ENCODE measurements around the gene PARVB.
A peak's percentile ranks its signal among the peaks of the same experiment; 100 is the strongest.

The PARVB gene

GRCh38 chr22:44166498-44167276, 142.6 kb downstream of the PARVB start:
- DNase-seq = no peak

- no peak for DNase-seq
Measured at GRCh38 chr22:44167501-44167900, 143.4 kb downstream of the PARVB start.

GRCh38 chr22:44168206-44168605, 144.1 kb downstream of the PARVB start:
- DNase-seq = no peak

- DNase-seq = no peak
Measured at GRCh38 chr22:44170470-44170869, 146.4 kb downstream of the PARVB start.

GRCh38 chr22:44171561-44171960, 147.5 kb downstream of the PARVB start:
- no peak for DNase-seq

- DNase-seq = no peak
Measured at GRCh38 chr22:44172370-44173108, 148.4 kb downstream of the PARVB start.

- DNase-seq = no peak
Measured at GRCh38 chr22:44173154-44173553, 149.1 kb downstream of the PARVB start.

- no peak for DNase-seq
Measured at GRCh38 chr22:44175676-44176075, 151.6 kb downstream of the PARVB start.

GRCh38 chr22:44179196-44179988, 155.3 kb downstream of the PARVB start:
- DNase-seq = no peak

GRCh38 chr22:44179989-44180705, 156.0 kb downstream of the PARVB start:
- DNase-seq = peak; percentile 48

- no peak for DNase-seq
Measured at GRCh38 chr22:44180706-44181032, 156.6 kb downstream of the PARVB start, which contains the start of gene PARVG. PARVG (plus strand) TSS chr22:44180925; CDS start chr22:44183330, 2,405 bp downstream.

- DNase-seq = no peak
Measured at GRCh38 chr22:44181033-44181911, 157.2 kb downstream of the PARVB start.

GRCh38 chr22:44181912-44182587, 157.9 kb downstream of the PARVB start:
- no peak for DNase-seq

GRCh38 chr22:44182588-44183286, 158.6 kb downstream of the PARVB start:
- DNase-seq = no peak

GRCh38 chr22:44183287-44183588, 159.1 kb downstream of the PARVB start:
- DNase-seq = no peak

GRCh38 chr22:44184006-44184405, 159.9 kb downstream of the PARVB start:
- DNase-seq = no peak

- DNase-seq = no peak
Measured at GRCh38 chr22:44185237-44186120, 161.4 kb downstream of the PARVB start.

- DNase-seq = no peak
Measured at GRCh38 chr22:44186121-44186510, 162.0 kb downstream of the PARVB start.

GRCh38 chr22:44186737-44187136, 162.6 kb downstream of the PARVB start:
- no peak for DNase-seq

Measured in retina (tissue), 1 donor.